Measurements from ENCODE around the gene ZRANB1.

The ZRANB1 gene

GRCh38 chr10:125018576-125019143, 76.7 kb downstream of the ZRANB1 start:
- no peak for DNase-seq (ENCODE audit: low read depth)

- no peak for DNase-seq (ENCODE audit: low read depth)
Observed at GRCh38 chr10:125020386-125020785, 78.5 kb downstream of the ZRANB1 start.

DNA sequence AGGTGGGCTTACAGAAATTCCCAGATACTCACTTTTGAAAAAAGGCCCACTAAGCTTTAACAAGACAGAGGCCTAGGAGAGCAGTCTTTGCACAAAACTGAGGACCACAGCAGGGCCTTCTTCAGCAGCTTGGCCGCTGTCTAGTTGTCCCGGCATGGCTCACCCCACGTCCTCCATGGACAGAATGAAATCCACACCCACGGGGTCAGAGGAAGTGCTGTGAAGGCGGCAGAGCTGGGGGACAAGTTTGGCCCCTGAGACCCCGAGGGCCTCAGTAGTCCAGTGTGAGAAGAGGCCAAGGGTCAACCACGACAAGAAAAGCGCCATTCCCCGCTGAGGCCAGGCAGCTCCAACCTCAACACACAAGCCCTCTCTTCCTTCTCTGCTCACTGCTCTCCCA, 78.9 kb downstream of the ZRANB1 start:
- no peak for DNase-seq (ENCODE audit: low read depth)

GRCh38 chr10:125021686-125022344, 79.9 kb downstream of the ZRANB1 start:
- DNase-seq (ENCODE audit: low read depth) = no peak

GRCh38 chr10:125022671-125023070, 80.7 kb downstream of the ZRANB1 start:
- no peak for DNase-seq (ENCODE audit: low read depth)

- no peak for DNase-seq (ENCODE audit: low read depth)
Observed at GRCh38 chr10:125023255-125023654, 81.3 kb downstream of the ZRANB1 start.

GRCh38 chr10:125023862-125024496, 82.1 kb downstream of the ZRANB1 start:
- no peak for DNase-seq (ENCODE audit: low read depth)

- no peak for DNase-seq (ENCODE audit: low read depth)
Observed at GRCh38 chr10:125024497-125025234, 82.7 kb downstream of the ZRANB1 start.

- no peak for DNase-seq (ENCODE audit: low read depth)
Observed at GRCh38 chr10:125025341-125025740, 83.4 kb downstream of the ZRANB1 start.

DNA sequence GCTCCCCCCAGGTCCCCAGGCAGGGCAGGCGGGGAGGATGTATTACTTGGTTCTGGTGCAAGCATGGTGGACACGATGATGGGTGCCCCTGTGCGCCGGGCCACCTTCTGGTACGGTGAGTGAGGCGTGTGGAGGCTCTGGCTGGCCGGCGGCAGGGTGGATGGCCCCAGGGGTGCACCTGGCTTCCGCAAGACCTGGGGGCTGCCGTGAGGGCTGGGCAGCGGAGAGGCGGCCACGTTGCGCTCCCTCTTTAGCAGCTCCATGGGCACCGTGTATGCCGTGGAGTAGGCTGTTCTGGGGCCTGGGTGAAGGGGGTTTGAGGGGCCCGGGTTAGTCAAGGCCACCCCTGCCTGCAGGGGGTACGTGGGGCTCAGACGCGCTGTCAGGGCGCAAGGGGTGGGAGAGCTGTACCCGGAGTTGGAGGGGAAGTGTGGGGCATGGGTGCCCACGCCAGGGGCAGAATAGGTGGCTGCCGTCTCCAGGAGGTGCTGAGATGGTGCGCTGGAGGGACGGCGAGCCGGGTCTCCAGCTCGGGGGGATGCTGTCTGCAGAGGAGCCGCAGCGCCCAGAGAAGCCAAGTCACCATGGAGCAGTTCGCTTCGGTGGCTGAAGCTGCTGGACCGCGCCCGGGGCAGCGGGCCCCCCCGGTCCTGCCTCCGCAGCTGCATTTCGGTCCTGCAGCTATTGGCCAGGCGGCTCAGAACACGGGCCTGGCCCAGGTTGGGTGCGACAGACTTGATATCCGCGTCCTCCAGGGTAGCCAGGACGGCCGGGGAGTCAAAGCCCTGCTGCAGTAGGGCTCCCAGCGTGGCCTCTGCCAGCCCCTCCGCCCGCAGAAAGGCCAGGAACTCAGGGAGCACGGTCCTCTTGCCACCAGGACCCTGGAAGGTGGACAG, 84.4 kb downstream of the ZRANB1 start:
- no peak for DNase-seq (ENCODE audit: low read depth)

- DNase-seq (ENCODE audit: low read depth) = no peak
Observed at GRCh38 chr10:125026974-125027735, 85.2 kb downstream of the ZRANB1 start.

DNA sequence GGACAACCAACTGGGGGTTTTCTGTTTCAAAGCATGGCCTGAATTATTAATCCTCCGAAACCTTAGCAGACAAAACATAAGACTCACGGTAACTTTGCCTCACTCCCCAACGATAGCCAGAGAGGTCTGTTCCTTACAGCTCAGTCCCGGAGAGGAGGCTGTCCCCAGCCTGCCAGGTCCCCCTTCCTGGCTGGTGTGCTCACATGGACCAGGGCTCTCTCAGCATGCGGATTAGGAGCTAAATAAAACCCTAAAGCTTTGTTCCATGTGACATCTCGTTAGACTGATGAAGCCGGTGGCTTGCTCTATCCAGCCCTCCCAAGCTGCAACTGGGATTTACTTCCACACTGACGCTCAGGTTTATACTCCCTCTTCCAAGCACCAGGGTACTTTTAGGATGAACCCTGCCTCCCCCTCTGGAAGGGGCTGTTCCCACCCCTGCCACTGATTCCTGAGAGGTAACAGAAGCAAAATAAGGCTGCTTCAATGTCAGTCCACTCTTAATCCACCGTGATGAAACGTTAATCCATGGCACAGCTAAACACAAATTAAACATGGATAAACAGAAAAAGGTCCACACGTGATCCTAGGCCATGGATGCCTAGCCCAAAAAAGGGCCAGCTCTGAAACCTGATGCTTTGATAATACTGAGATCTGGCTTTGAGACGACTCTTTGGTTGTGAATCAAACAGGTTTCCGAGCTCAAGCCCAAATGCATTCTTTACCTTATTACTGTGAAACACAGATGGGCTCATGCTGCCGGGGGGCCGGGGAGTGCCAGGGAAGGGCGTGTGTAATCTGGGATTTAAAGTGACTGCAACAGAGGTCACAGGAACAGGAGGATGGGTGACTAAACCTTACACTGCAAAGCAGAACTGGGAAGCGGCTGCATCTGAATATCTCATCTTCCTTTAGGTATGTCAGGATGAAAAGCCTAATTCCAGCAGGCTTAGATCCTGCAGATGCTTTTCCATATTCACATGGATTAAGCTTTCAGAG, 86.2 kb downstream of the ZRANB1 start:
- no peak for DNase-seq (ENCODE audit: low read depth)

DNA sequence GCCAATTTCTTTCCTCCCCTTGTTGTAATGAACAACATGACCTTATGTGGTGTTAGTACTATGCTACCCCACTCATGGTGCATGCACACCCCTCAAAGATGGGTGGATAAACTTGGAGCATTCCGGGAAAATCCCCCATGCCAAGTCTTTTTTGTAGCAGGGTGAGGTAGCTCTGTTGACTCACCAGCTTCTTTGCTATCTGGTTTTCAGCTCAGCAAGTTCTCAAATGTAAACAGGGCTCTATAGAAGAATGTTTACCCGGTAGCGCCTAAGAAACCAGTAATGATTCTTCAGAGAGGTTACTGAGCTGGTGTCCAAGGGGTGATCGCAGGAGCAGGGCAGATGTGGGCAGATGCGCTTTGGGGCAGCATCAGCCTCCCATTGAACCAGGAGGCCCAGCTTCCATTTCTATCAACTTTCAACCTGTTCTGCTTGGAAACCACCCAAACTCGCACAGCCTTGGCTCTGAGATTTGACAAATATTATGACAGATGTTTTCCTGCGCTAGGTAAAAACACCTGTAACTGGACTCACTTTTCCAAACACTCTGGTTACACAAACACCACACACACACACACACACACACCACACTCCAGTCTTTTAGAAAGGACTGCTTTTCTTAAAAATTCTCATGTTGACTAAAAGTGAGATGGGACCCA, 87.8 kb downstream of the ZRANB1 start:
- DNase-seq (ENCODE audit: low read depth) = no peak

DNA sequence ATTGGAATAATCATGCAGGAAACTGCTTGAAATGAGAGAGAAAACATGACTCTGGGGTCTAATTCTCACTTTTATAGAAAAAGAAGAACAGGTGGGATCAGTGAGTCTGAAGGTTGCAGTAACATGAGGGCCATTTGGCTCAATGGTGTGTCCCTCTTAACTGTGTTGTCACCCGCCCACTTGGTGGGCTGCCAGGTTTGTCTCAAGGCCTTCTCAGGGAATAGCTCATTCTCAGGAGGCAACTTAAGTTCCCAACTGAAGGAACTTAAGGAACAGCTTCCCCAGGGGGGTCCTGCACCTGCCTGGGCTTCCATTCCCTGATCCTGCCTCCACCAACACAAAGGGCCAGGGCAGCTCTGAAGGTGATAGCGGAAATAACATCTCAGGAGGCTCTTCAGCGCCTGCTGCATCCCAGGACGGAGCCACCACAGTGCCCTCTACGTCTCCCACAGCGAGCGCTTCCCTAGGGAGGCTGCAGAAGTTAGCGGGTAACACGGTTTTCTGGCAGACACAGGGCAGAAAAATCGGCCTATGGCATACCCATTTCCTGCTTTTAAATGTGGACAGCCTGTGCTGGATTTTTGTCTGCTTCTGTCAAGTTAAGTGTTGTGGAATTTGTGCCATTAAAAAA, 88.8 kb downstream of the ZRANB1 start:
- DNase-seq (ENCODE audit: low read depth) = no peak

DNA sequence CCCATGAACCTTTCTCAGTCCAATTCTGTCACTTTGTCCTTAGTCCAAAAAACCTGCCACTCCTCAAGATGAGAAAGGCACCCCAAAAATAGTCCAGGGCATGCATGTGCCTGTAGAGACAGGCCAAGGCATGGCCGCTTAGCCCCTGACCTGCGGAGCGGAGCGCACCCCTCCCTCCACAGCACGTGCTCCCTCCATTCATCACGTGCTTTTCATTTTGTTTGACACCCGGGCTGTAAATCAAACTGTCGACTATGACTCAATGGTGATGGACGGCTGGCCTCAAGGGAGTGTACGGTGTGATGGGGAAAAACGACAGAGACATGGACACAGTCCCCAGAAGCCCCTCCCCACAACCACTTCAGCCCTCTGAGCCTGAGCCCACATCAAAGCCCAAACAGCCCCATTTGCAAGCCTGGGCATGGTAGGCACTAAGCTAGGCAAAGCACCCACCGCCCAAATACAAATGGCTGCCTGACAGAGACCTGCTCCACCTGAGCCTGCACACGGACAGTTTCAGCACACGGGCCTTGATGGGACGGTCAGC, 90.6 kb downstream of the ZRANB1 start:
- no peak for DNase-seq (ENCODE audit: low read depth)

- no peak for DNase-seq (ENCODE audit: low read depth)
Observed at GRCh38 chr10:125033146-125033924, 91.4 kb downstream of the ZRANB1 start.

DNA sequence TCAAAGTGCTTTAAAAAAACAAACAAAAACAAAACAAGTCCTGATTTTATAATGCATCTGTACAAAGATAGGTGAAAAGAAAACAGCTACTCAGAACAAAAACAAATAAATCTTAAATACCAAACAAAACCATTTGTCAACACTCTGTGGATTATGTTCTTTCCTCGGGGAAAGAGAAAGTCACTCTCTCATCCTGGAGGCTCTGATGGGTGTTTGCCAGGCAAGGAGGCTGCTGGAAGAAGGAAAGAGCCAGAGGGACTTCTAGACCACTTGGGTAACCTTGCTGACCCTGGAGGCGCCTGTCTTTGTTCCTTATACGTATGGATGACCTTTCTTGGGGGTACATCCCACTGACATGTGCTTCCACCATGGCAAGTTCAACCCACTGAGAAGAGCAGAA, 92.8 kb downstream of the ZRANB1 start:
- no peak for DNase-seq (ENCODE audit: low read depth)

- DNase-seq (ENCODE audit: low read depth) = no peak
Observed at GRCh38 chr10:125035136-125035535, 93.2 kb downstream of the ZRANB1 start.
